ENCODE results near the gene CCDC34.
"Not testable (repeated sequence)": the region's sequence is repeated elsewhere in the genome, so short reads cannot be mapped to it uniquely, and the experiment has no call there.

CCDC34 gene

DNA sequence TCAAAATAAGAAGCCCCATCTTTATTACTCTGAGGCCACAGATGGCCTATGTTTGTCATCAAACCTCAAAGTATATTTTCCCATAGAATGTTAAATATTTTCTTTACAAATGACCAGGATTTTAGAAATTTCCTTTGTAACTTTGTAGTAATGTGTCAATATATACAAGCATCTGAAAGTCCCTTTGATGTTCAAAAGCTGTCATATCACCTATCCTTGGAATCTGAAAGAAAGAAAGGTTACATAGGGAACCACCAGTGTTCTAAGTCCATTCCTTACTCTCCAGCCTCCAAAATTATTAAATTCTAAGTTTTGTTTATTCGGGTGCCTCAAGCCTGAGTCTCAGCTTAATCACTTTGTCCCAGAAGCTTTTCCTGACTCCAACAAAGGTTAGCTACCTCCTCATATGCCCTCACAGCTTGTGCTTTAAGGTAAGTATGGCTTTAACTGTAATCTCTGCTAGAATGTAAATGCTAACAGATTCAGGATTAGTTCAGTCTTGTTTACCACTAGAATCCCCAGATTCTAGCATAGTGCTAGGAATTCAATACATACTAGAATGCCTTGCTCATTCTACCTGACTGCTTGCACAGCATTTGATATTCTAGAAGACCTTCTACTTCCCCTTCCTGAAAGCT lies 32.3 kb downstream of the CCDC34 start:
- TF ChIP-seq, protein P1, sequence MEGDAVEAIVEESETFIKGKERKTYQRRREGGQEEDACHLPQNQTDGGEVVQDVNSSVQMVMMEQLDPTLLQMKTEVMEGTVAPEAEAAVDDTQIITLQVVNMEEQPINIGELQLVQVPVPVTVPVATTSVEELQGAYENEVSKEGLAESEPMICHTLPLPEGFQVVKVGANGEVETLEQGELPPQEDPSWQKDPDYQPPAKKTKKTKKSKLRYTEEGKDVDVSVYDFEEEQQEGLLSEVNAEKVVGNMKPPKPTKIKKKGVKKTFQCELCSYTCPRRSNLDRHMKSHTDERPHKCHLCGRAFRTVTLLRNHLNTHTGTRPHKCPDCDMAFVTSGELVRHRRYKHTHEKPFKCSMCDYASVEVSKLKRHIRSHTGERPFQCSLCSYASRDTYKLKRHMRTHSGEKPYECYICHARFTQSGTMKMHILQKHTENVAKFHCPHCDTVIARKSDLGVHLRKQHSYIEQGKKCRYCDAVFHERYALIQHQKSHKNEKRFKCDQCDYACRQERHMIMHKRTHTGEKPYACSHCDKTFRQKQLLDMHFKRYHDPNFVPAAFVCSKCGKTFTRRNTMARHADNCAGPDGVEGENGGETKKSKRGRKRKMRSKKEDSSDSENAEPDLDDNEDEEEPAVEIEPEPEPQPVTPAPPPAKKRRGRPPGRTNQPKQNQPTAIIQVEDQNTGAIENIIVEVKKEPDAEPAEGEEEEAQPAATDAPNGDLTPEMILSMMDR (conservative IDR thresholded peaks at IDR 0.05), result no peak
- no peak overlapping the region for H3K27ac ChIP-seq

DNA sequence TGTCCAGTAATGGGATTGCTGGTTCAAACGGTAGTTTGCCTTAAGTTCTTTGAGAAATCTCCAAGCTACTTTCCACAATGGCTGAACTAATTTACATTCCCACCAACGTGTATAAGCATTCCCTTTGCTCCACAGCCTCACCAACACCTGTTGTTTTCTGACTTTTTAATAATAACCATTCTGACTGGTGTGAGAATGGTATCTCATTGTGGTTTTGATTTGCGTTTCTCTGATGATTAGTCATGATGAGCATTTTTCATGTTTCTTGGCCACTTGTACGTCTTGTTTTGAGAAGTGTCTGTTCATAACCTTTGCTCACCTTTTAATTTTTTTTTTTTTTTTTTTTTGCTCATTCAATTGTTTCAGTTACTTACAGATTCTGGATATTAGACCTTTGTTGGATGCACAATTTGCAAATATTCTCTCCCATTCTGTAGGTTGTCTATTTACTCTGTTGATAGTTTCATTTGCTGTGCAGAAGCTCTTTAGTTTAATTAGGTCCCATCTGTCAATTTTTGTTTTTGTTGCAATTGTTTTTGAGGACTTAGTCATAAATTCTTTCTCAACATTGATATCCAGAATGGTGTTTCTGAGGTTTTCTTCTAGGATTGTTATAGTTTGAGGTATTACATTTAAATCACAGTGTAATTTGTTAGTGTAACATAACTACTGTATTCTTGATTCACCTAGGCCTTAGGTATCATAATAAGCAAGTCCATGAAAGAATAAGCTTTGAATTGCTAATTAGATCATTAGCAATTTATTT lies 33.0 kb downstream of the CCDC34 start:
- no peak overlapping the region for H3K27ac ChIP-seq
- TF ChIP-seq, protein P1 (conservative IDR thresholded peaks at IDR 0.05), result no peak

DNA sequence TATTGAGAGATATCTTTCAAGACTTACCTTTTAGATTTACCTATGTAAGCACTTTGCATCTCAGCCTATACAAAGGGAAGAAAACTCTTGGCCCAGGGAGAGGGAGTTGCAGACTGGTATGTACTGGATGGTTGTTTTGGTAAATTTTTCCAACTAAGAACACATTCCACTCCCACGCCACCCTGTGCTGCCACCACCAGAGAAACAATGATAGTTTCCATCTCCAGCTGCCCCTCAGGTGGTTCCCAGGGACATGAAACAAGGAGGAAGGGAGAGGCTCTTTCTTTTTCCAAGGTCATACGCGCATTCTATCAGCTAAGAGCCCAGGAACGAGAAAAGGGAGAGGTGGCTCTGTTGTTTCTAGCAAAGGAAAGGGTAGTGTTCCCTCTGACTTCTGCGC lies 34.4 kb downstream of the CCDC34 start:
- TF ChIP-seq, protein P1 (conservative IDR thresholded peaks at IDR 0.05), result no peak
- no peak overlapping the region for H3K27ac ChIP-seq

DNA sequence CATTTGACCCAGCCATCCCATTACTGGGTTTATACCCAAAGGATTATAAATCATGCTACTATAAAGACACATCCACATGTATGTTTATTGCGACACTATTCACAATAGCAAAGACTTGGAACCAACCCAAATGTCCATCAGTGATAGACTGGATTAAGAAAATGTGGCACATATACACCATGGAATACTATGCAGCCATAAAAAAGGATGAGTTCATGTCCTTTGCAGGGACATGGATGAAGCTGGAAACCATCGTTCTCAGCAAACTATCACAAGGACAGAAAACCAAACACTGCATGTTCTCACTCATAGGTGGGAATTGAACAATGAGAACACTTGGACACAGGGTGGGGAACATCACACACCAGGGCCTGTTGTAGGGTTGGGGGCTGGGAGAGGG lies 36.0 kb downstream of the CCDC34 start:
- not testable (repeated sequence) for H3K27ac ChIP-seq

DNA sequence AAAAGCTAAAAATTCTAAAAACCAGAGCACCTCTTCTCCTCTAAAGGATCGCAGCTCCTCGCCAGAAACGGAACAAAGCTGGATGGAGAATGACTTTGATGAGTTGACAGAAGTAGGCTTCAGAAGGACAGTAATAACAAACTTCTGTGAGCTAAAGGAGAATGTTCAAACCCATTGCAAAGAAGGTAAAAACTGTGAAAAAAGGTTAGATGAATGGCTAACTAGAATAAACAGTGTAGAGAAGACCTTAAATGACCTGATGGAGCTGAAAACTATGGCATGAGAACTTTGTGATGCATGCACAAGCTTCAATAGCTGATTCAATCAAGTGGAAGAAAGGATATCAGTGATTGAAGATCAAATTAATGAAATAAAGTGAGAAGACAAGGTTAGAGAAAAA lies 40.8 kb downstream of the CCDC34 start:
- H3K27ac ChIP-seq, result not testable (repeated sequence)

DNA sequence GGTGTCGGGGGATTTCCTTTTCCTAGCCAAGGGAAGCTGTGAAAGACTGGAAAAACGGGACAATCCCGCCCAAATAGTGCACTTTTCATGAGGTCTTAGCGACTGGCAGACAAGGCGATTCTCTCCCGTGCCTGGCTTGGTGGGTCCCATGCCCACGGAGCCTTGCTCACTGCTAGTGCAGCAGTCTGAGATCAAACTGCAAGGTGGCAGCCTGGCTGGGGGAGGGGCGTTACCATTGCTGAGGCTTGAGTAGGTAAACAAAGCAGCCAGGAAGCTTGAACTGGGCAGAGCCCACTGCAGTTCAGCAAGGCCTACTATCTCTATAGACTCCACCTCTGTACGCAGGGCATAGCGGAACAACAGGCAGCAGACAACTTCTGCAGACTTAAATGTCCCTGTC lies 41.7 kb downstream of the CCDC34 start:
- H3K27ac ChIP-seq, result not testable (repeated sequence)

DNA sequence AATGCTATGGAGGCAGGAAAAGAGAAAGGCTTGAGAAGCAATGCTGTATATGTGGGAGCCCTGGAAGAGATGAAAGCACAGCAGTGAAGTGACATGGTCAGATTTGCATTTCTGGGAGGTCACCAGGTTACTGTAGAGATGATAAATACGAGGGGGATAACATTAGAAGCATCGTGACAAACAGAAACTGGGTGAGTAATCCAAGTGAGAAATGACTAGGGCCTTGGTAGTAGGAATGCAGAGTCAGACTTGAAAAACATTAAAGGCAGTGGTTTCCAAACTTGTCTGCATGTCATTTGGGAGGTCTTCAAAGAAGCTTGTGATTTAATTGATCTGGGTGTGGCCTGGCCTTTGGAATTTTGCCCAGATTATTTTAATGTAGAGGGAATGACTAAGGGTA lies 43.9 kb downstream of the CCDC34 start:
- TF ChIP-seq, protein P1 (conservative IDR thresholded peaks at IDR 0.05), result no peak
- no peak overlapping the region for H3K27ac ChIP-seq

DNA sequence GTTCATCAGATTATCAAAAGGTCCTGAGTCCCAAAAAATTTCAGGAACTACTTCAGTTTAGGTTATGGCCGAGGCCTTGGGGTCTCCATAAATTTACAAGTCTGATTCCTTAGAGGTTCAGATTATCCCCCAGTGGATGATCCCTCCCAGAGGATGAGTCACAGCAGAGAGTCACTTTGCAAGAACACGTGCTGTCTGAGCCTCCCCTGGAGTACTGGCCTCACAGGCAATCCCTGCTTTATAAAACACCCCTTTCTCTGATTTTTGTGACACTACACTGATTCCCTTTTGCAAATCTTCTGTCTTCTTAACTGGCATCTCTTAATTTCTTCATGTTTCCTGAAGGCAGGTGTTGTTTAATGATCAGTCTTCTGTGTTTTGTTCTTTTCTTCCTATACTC lies 45.3 kb downstream of the CCDC34 start:
- TF ChIP-seq, protein P1 (conservative IDR thresholded peaks at IDR 0.05), result no peak
- H3K27ac ChIP-seq, result no peak overlapping the region

DNA sequence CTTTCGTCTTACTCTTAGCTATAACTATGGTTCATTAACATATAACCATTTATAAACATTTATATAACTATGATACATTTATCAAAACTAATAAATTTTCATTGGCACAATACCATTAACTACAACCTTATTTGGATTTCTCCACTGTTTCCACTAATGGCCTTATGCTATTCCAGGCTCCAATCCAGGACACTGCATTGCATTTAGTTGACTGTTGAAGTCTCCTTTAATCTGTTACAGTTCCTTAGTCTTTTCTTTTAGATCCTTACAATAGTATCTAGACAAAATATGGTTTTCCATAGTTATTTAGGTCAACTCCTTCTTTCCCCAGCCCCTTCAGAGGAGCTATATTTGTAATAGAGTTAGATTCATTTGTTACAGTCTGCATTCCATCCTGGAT lies 47.2 kb downstream of the CCDC34 start:
- TF ChIP-seq, protein P1 (conservative IDR thresholded peaks at IDR 0.05), result no peak
- H3K27ac ChIP-seq, result no peak overlapping the region
